ENCODE results near the gene ITPKB.

ITPKB gene

GRCh38 chr1:226711976-226712741 lies 26.9 kb downstream of the ITPKB start:
- H3K27ac ChIP-seq = no peak overlapping the region
- H3K36me3 ChIP-seq = no peaks in the 10 kb centered on the region
- no peaks in the 10 kb centered on the region for H3K9me3 ChIP-seq
- no peak for DNase-seq
- H3K27me3 ChIP-seq = no peaks in the 10 kb centered on the region
- TF ChIP-seq CTCF (IDR thresholded peaks at IDR 0.05) = no peak
- intact Hi-C loops (cut with DNase I; ENCODE audit: low total_unique reads) = no loop called here
- H3K4me3 ChIP-seq = no peak overlapping the region
- H3K4me1 ChIP-seq = peaks cover 0 to 5% (median 4%) of the 10 kb centered on the region in 4 donors

- no peaks in the 10 kb centered on the region for H3K36me3 ChIP-seq
These were observed 28.6 kb downstream of the ITPKB start for GRCh38 chr1:226710501-226710900.

GRCh38 chr1:226709953-226710352 lies 29.1 kb downstream of the ITPKB start:
- H3K9me3 ChIP-seq = no peaks in the 10 kb centered on the region
- peaks cover 0 to 5% (median 4%) of the 10 kb centered on the region in 4 donors for H3K4me1 ChIP-seq
- no peak for DNase-seq
- H3K4me3 ChIP-seq = no peak overlapping the region
- no peaks in the 10 kb centered on the region for H3K27me3 ChIP-seq
- no peaks in the 10 kb centered on the region for H3K36me3 ChIP-seq
- intact Hi-C loops (cut with DNase I; ENCODE audit: low total_unique reads) = no loop called here
- no peak for TF ChIP-seq CTCF (IDR thresholded peaks at IDR 0.05)
- no peak overlapping the region for H3K27ac ChIP-seq

More at GRCh38 chr1:226710501-226710900, 28.6 kb downstream of the ITPKB start:
- H3K27ac ChIP-seq = no peak overlapping the region
- DNase-seq = no peak
- no peaks in the 10 kb centered on the region for H3K9me3 ChIP-seq
- no peak for TF ChIP-seq CTCF (IDR thresholded peaks at IDR 0.05)
- H3K4me1 ChIP-seq = peaks cover 0 to 5% (median 4%) of the 10 kb centered on the region in 4 donors
- H3K4me3 ChIP-seq = no peak overlapping the region
- intact Hi-C loops (cut with DNase I; ENCODE audit: low total_unique reads) = no loop called here
- no peaks in the 10 kb centered on the region for H3K27me3 ChIP-seq

- H3K9me3 ChIP-seq = no peaks in the 10 kb centered on the region
- intact Hi-C loops (cut with DNase I; ENCODE audit: low total_unique reads) = no loop called here
- no peak for DNase-seq
- H3K4me3 ChIP-seq = no peak overlapping the region
- no peaks in the 10 kb centered on the region for H3K27me3 ChIP-seq
- H3K27ac ChIP-seq = peak overlapping the region; percentile 38 to 40
- no peak for TF ChIP-seq CTCF (IDR thresholded peaks at IDR 0.05)
- H3K4me1 ChIP-seq = peaks cover 0 to 5% (median 4%) of the 10 kb centered on the region in 4 donors
- no peaks in the 10 kb centered on the region for H3K36me3 ChIP-seq
These were observed 30.1 kb downstream of the ITPKB start for GRCh38 chr1:226708967-226709396.

- H3K9me3 ChIP-seq = no peaks in the 10 kb centered on the region
- H3K27ac ChIP-seq = peak overlapping the region; percentile 38 to 40
- intact Hi-C loops (cut with DNase I; ENCODE audit: low total_unique reads) = no loop called here
- H3K36me3 ChIP-seq = no peaks in the 10 kb centered on the region
- DNase-seq = peak in 1 of 2 donors; percentile 68
- no peak overlapping the region for H3K4me3 ChIP-seq
- no peaks in the 10 kb centered on the region for H3K27me3 ChIP-seq
- TF ChIP-seq CTCF (IDR thresholded peaks at IDR 0.05) = no peak
- H3K4me1 ChIP-seq = peaks cover 0 to 7% (median 4%) of the 10 kb centered on the region in 4 donors
These were observed 30.7 kb downstream of the ITPKB start for GRCh38 chr1:226708342-226708780.

Measured in tibial artery (tissue), 4 donors.